Smooth muscle cell (in vitro differentiated cells): ENCODE data around the gene SCUBE1. TPM values are rescaled to one million over a fixed set of nuclear protein-coding genes. Genes with fewer than 3 reads are reported as not detected.
"Not testable (repeated sequence)": the region's sequence is repeated elsewhere in the genome, so short reads cannot be mapped to it uniquely, and the experiment has no call there.

Experiments
- DNase-seq: peaks from one replicate; lab custom pipeline; 2025; ENCODE audit not compliant: unreplicated experiment; lab: John Stamatoyannopoulos, UW
- H2AFZ ChIP-seq: fragments of 200-600 bp; sonication (generic); 2 replicates; pipeline ENCODE4 v1.6.0; 2016; ENCODE audit warnings: antibody characterized with exemption, low read depth, mild to moderate bottlenecking
- H3F3A ChIP-seq: fragments of 200-600 bp; sonication (generic); 2 replicates; pipeline ENCODE4 v1.6.0; 2017; ENCODE audit warnings: antibody characterized with exemption, low read depth
- H3K27ac ChIP-seq: fragments of 200-600 bp; sonication (generic); 2 replicates; pipeline ENCODE4 v1.5.1; 2016; ENCODE audit warnings: low read depth, mild to moderate bottlenecking
- H3K27me3 ChIP-seq: fragments of 200-600 bp; sonication (generic); 2 replicates; pipeline ENCODE4 v1.6.1; 2016; ENCODE audit warnings: low read depth, mild to moderate bottlenecking
- H3K36me3 ChIP-seq: fragments of 200-600 bp; sonication (generic); 2 replicates; pipeline ENCODE4 v1.5.1; 2016; ENCODE audit warnings: low read depth
- H3K4me1 ChIP-seq: fragments of 200-600 bp; sonication (generic); 2 replicates; pipeline ENCODE4 v1.5.1; 2016; ENCODE audit warnings: low read depth
- H3K4me2 ChIP-seq: fragments of 200-600 bp; sonication (generic); 2 replicates; pipeline ENCODE4 v1.6.0; 2016; ENCODE audit warnings: mild to moderate bottlenecking
- H3K4me3 ChIP-seq: fragments of 200-600 bp; sonication (generic); 2 replicates; pipeline ENCODE4 v1.5.1; 2016; ENCODE audit warnings: mild to moderate bottlenecking
- H3K79me2 ChIP-seq: fragments of 200-600 bp; sonication (generic); 2 replicates; pipeline ENCODE4 v1.6.0; 2016; ENCODE audit warnings: low read depth, mild to moderate bottlenecking
- H3K9ac ChIP-seq: fragments of 200-600 bp; sonication (generic); 2 replicates; pipeline ENCODE4 v1.6.0; 2016; ENCODE audit warnings: low read depth
- H3K9me3 ChIP-seq: fragments of 200-600 bp; sonication (generic); replicated peaks from 2 replicates; pipeline ENCODE4 v1.5.1; 2016; ENCODE audit warnings: low read depth
- H4K20me1 ChIP-seq: fragments of 200-600 bp; sonication (generic); 2 replicates; pipeline ENCODE4 v1.6.0; 2016; ENCODE audit warnings: low read depth
- WGBS: methylation state at CpG from one replicate; pipeline ENCODE4 v1.1.7; 2016; ENCODE audit warnings: low lambda C conversion rate; 5-methylcytosine and 5-hydroxymethylcytosine counted together
- polyA plus RNA-seq: library from polyadenylated mRNA; unstranded; fragments of >200 nt; fragmentation: Nextera tagmentation; extraction: Ambion mirVana; gene quantifications from 2 replicates; pipeline ENCODE4 v1.2.1, GENCODE V29; 2016
- total RNA-seq: library from RNA; depleted of rRNA; stranded (reverse); fragments of >200 nt; gene quantifications from 2 replicates; pipeline ENCODE4 v1.2.3, GENCODE V29; 2014
- TF ChIP-seq, protein P1 (sequence below): fragments of 200-600 bp; sonication (generic); IDR thresholded peaks from 2 replicates; pipeline ENCODE4 v1.5.1; 2017; ENCODE audit warnings: borderline replicate concordance, mild to moderate bottlenecking, antibody characterized with exemption; ENCODE audit not compliant: insufficient read depth, poor library complexity, severe bottlenecking

Gene SCUBE1
- total and polyA plus RNA-seq, 2 experiments from 2014 or later: 13.4 to 16.3 TPM

DNA sequence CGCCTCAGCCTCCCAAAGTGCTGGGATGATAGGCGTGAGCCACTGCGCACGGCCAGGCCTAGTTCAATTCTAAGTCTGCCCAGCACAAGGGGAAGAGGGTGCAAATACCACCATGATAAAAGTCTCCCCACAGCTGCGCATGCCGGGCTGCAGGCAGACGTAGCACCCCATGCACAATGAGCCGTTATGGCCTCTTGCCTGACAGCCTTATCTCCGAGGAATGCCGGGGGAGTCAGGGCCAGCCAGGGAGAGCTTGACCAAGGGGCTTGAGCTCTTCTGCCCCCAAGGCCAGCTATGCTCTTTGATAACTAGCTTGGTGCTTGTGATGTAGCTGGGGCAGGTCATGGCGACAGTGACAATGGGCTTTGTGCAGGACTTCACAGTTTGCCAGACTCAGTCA lies 13.7 kb upstream of the SCUBE1 start:
- TF ChIP-seq, protein P1, sequence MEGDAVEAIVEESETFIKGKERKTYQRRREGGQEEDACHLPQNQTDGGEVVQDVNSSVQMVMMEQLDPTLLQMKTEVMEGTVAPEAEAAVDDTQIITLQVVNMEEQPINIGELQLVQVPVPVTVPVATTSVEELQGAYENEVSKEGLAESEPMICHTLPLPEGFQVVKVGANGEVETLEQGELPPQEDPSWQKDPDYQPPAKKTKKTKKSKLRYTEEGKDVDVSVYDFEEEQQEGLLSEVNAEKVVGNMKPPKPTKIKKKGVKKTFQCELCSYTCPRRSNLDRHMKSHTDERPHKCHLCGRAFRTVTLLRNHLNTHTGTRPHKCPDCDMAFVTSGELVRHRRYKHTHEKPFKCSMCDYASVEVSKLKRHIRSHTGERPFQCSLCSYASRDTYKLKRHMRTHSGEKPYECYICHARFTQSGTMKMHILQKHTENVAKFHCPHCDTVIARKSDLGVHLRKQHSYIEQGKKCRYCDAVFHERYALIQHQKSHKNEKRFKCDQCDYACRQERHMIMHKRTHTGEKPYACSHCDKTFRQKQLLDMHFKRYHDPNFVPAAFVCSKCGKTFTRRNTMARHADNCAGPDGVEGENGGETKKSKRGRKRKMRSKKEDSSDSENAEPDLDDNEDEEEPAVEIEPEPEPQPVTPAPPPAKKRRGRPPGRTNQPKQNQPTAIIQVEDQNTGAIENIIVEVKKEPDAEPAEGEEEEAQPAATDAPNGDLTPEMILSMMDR: no peak
- H4K20me1 ChIP-seq: no peaks in the 10 kb centered on the region
- no peaks in the 10 kb centered on the region for H3K27me3 ChIP-seq
- DNase-seq: no peak
- H3K9me3 ChIP-seq: no peaks in the 10 kb centered on the region
- H3K36me3 ChIP-seq: no peaks in the 10 kb centered on the region
- H3K27ac ChIP-seq: no peak overlapping the region
- peaks cover 5% of the 10 kb centered on the region for H3K4me1 ChIP-seq
- H2AFZ ChIP-seq: no peak overlapping the region
- H3K79me2 ChIP-seq: no peaks in the 10 kb centered on the region
- 49% methylated on average over 11 of the region's 11 CpGs for WGBS
- no peak overlapping the region for H3K4me2 ChIP-seq
- H3K9ac ChIP-seq: no peak overlapping the region
- no peaks in the 10 kb centered on the region for H3F3A ChIP-seq
- no peak overlapping the region for H3K4me3 ChIP-seq

DNA sequence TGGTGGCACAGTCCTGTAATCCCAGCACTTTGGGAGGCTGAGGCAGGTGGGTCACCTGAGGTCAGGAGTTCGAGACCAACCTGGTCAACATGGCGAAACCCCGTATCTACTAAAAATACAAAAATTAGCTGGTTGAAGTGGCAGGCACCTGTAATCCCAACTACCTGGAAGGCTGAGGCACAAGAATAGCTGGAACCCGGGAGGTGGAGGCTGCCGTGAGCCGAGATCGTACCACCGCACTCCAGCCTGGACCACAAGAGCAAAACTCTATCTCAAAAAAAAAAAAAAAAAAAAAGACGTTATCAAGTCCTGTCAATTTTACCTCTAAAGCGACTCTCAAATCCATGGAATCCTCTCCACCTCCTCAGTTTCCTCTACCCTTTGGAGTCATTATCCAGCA lies 12.5 kb upstream of the SCUBE1 start:
- not testable (repeated sequence) for H3F3A ChIP-seq, H2AFZ ChIP-seq, H3K4me2 ChIP-seq, H3K27me3 ChIP-seq, H3K27ac ChIP-seq, DNase-seq, H3K9ac ChIP-seq, H3K36me3 ChIP-seq, H3K9me3 ChIP-seq, H3K4me3 ChIP-seq, H3K4me1 ChIP-seq, H4K20me1 ChIP-seq, H3K79me2 ChIP-seq
- WGBS: 87% methylated on average over 10 of the region's 10 CpGs

DNA sequence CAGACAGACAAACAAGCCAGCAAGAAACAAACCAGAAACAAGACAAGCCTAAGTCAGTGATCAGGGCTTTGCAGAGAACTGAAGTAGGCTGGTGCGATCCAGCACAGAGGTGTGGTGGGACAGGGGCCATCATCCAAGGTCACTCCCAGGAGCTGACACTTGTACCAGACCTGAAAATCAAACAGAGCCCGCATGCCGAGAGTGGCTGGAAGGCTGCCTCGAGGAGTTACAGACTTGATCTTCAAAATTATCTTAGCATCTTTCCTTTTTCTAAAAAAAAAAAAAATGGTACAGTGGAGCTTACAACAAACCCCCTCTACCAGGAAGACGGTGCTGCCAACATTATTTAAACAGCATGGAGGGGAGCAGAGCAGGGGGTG lies 8.8 kb upstream of the SCUBE1 start:
- TF ChIP-seq, protein P1: no peak
- H3K4me1 ChIP-seq: peaks cover 2% of the 10 kb centered on the region
- DNase-seq: no peak

DNA sequence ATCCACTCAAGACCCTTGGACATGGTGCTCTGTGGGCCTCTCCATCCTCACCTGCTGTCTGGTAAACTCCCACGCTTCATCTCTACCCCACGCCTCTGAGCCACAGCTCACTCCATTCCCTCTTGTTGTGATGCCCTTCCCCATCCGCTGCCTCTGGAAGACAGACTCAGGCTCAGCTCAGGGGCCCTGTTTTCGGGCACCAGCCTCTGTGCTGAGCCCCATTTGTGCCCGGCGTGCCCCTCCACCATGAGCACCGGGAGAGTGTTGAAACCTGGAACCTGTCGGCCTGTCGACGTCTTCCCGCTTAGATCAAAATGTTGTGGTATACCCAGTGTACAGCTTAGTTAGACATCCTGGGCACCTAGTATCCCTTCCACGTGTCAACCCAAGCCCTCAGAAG lies 6.5 kb upstream of the SCUBE1 start:
- Histone ChIP-seq H3F3A (no peaks in the 10 kb centered on the region), H3K79me2 (no peaks in the 10 kb centered on the region), H3K27ac (no peak overlapping the region), H3K9me3 (no peaks in the 10 kb centered on the region), H3K4me3 (no peak overlapping the region), H3K27me3 (no peaks in the 10 kb centered on the region), H4K20me1 (no peaks in the 10 kb centered on the region), H3K4me2 (no peak overlapping the region), H3K36me3 (no peaks in the 10 kb centered on the region), H3K9ac (no peak overlapping the region), H3K4me1 (peaks cover 5% of the 10 kb centered on the region), H2AFZ (no peak overlapping the region)
- TF ChIP-seq, protein P1: no peak
- DNase-seq: no peak
- 92% methylated on average over 12 of the region's 12 CpGs for WGBS

More for the DNA sequence above, 8.8 kb upstream of the SCUBE1 start:
- Histone ChIP-seq H4K20me1 (no peaks in the 10 kb centered on the region), H3K4me3 (no peak overlapping the region), H3K79me2 (no peaks in the 10 kb centered on the region), H3F3A (no peaks in the 10 kb centered on the region), H2AFZ (no peak overlapping the region), H3K36me3 (no peaks in the 10 kb centered on the region), H3K9ac (no peak overlapping the region), H3K4me2 (no peak overlapping the region), H3K27ac (no peak overlapping the region), H3K9me3 (no peaks in the 10 kb centered on the region), H3K27me3 (no peaks in the 10 kb centered on the region)
- 95% methylated on average over 5 of the region's 5 CpGs for whole genome bisulfite sequencing
